Hepatocyte (in vitro differentiated cells): Measurements from ENCODE around the gene RNF130. TPM values are rescaled to one million over a fixed set of nuclear protein-coding genes. Genes with fewer than 3 reads are reported as not detected.
"Not testable (repeated sequence)": the region's sequence is repeated elsewhere in the genome, so short reads cannot be mapped to it uniquely, and the experiment has no call there.

ENCODE experiments used
- DNase-seq: peaks from one replicate; pipeline ENCODE4 v3.0.0-alpha.2; 2016; ENCODE audit warnings: low spot score
- H2AFZ ChIP-seq: fragments of 200-600 bp; sonication (generic); 2 replicates; pipeline ENCODE4 v1.6.0; 2016; ENCODE audit warnings: antibody characterized with exemption, mild to moderate bottlenecking
- H3K27ac ChIP-seq: fragments of 200-600 bp; sonication (generic); 2 replicates; pipeline ENCODE4 v1.5.1; 2016; ENCODE audit warnings: mild to moderate bottlenecking
- H3K27me3 ChIP-seq: fragments of 200-600 bp; sonication (generic); 2 replicates; pipeline ENCODE4 v1.6.1; 2016
- H3K36me3 ChIP-seq: fragments of 200-600 bp; sonication (generic); replicated peaks from 2 replicates; pipeline ENCODE4 v1.5.1; 2016; ENCODE audit warnings: low read depth; ENCODE audit not compliant: insufficient read depth
- H3K4me1 ChIP-seq: fragments of 200-600 bp; sonication (generic); 2 replicates; pipeline ENCODE4 v1.5.1; 2016; ENCODE audit warnings: mild to moderate bottlenecking, moderate library complexity; ENCODE audit not compliant: insufficient read depth
- H3K4me2 ChIP-seq: fragments of 200-600 bp; sonication (generic); 2 replicates; pipeline ENCODE4 v1.6.0; 2016
- H3K4me3 ChIP-seq: fragments of 200-600 bp; sonication (generic); 2 replicates; pipeline ENCODE4 v1.5.1; 2016; ENCODE audit warnings: mild to moderate bottlenecking
- H3K79me2 ChIP-seq: fragments of 200-600 bp; sonication (generic); 2 replicates; pipeline ENCODE4 v1.6.0; 2017; ENCODE audit warnings: mild to moderate bottlenecking
- H3K9me2 ChIP-seq: fragments of 200-600 bp; sonication (generic); replicated peaks from 2 replicates; pipeline ENCODE4 v1.6.0; 2017; ENCODE audit warnings: mild to moderate bottlenecking; ENCODE audit not compliant: insufficient read depth
- H3K9me3 ChIP-seq: fragments of 200-600 bp; sonication (generic); 2 replicates; pipeline ENCODE4 v1.5.1; 2016; ENCODE audit warnings: low read depth, mild to moderate bottlenecking
- H4K20me1 ChIP-seq: fragments of 200-600 bp; sonication (generic); 2 replicates; pipeline ENCODE4 v1.6.0; 2016; ENCODE audit warnings: mild to moderate bottlenecking; ENCODE audit not compliant: insufficient read depth, poor library complexity, severe bottlenecking
- EZH2 ChIP-seq: fragments of 200-600 bp; sonication (generic); IDR thresholded peaks from 2 replicates; pipeline ENCODE4 v1.6.1; 2016; ENCODE audit warnings: antibody characterized with exemption, mild to moderate bottlenecking, borderline replicate concordance
- EZH2phosphoT487 ChIP-seq: fragments of 200-600 bp; sonication (generic); IDR thresholded peaks from one replicate; pipeline ENCODE4 v1.6.1; 2018; ENCODE audit warnings: antibody characterized with exemption, mild to moderate bottlenecking, low read depth, moderate library complexity; ENCODE audit not compliant: unreplicated experiment, severe bottlenecking
- WGBS: methylation state at CpG from one replicate; pipeline ENCODE4 v1.1.6; 2016; ENCODE audit warnings: low lambda C conversion rate; ENCODE audit errors: missing lambda C conversion rate; 5-methylcytosine and 5-hydroxymethylcytosine counted together
- polyA plus RNA-seq: library from polyadenylated mRNA; unstranded; fragments of >200 nt; fragmentation: Nextera tagmentation; extraction: Ambion mirVana; gene quantifications from 2 replicates; pipeline ENCODE4 v1.2.1, GENCODE V29; 2016
- total RNA-seq: library from RNA; depleted of rRNA; stranded (reverse); fragments of >200 nt; gene quantifications from 2 replicates; pipeline ENCODE4 v1.2.3, GENCODE V29; 2014
- TF ChIP-seq, protein P1 (sequence below): fragments of 200-600 bp; sonication (generic); IDR thresholded peaks from 2 replicates; pipeline ENCODE4 v1.5.1; 2016; ENCODE audit warnings: antibody characterized with exemption, mild to moderate bottlenecking; ENCODE audit not compliant: poor library complexity

Gene RNF130
- total and polyA plus RNA-seq, 2 experiments from 2014 or later, result 42.4 to 64.9 TPM

DNA sequence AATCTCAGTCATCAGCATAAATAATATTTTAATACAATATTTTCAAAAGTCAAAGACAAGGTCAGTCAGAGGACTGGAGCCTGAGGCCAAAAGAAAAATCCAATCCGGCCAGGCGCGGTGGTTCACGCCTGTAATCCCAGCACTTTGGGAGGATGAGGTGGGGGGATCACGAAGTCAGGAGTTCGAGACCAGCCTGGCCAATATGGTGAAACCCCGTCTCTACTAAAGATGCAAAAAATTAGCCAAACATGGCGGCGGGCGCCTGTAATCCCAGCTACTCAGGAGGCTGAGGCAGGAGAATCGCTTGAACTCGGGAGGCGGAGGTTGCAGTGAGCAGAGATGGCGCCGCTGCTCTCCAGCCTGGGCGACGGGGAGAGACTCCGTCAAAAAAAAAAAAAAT lies 18.1 kb upstream of the RNF130 start:
- H2AFZ ChIP-seq, result peak overlapping the region; percentile 93
- H4K20me1 ChIP-seq, H3K9me3 ChIP-seq, H3K4me3 ChIP-seq, H3K27me3 ChIP-seq, H3K9me2 ChIP-seq, H3K79me2 ChIP-seq, H3K4me1 ChIP-seq, DNase-seq, H3K36me3 ChIP-seq: not testable (repeated sequence)
- peak overlapping the region; percentile 82 for H3K27ac ChIP-seq
- WGBS, result 54% methylated on average over 17 of the region's 18 CpGs
- peak overlapping the region; percentile 77 for H3K4me2 ChIP-seq
- TF ChIP-seq EZH2, result peak; percentile 42

DNA sequence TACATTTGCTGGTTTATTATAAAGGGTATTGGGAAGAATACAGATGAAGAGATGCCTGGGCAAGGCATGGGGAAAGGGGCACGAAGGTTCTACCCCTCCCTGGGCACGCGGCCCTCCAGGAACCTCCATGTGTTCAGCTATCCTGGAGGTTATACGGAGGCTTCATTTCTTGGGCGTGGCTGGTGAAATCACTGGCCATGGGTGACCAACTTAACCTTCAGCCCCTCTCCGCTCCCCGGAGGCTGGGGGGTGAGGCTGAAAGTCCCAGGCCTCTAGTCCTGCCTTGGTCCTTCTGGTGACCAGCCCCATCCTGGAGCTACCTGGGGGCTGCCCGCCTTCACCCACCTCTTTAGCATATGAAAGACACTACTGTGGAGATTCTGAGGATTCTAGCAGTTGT lies 17.0 kb upstream of the RNF130 start:
- H3K9me3 ChIP-seq, result no peaks in the 10 kb centered on the region
- no peak for DNase-seq
- no peaks in the 10 kb centered on the region for H3K36me3 ChIP-seq
- H3K27ac ChIP-seq, result no peak overlapping the region
- 95% methylated on average over 8 of the region's 8 CpGs for WGBS
- no peaks in the 10 kb centered on the region for H3K79me2 ChIP-seq
- H4K20me1 ChIP-seq, result no peaks in the 10 kb centered on the region
- no peak overlapping the region for H3K4me2 ChIP-seq
- TF ChIP-seq EZH2phosphoT487 (no peak), EZH2 (no peak)
- TF ChIP-seq, protein P1, sequence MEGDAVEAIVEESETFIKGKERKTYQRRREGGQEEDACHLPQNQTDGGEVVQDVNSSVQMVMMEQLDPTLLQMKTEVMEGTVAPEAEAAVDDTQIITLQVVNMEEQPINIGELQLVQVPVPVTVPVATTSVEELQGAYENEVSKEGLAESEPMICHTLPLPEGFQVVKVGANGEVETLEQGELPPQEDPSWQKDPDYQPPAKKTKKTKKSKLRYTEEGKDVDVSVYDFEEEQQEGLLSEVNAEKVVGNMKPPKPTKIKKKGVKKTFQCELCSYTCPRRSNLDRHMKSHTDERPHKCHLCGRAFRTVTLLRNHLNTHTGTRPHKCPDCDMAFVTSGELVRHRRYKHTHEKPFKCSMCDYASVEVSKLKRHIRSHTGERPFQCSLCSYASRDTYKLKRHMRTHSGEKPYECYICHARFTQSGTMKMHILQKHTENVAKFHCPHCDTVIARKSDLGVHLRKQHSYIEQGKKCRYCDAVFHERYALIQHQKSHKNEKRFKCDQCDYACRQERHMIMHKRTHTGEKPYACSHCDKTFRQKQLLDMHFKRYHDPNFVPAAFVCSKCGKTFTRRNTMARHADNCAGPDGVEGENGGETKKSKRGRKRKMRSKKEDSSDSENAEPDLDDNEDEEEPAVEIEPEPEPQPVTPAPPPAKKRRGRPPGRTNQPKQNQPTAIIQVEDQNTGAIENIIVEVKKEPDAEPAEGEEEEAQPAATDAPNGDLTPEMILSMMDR, result no peak
- no peaks in the 10 kb centered on the region for H3K9me2 ChIP-seq
- no peaks in the 10 kb centered on the region for H3K4me1 ChIP-seq
- H2AFZ ChIP-seq, result no peak overlapping the region
- H3K4me3 ChIP-seq, result no peak overlapping the region
- H3K27me3 ChIP-seq, result no peaks in the 10 kb centered on the region

GRCh38 chr5:180086816-180087399 lies 15.3 kb upstream of the RNF130 start:
- Histone ChIP-seq H3K4me2 (no peak overlapping the region), H4K20me1 (no peaks in the 10 kb centered on the region), H3K9me2 (no peaks in the 10 kb centered on the region), H3K27me3 (no peaks in the 10 kb centered on the region), H3K36me3 (no peaks in the 10 kb centered on the region), H3K9me3 (no peaks in the 10 kb centered on the region), H3K4me1 (no peaks in the 10 kb centered on the region), H3K79me2 (no peaks in the 10 kb centered on the region), H2AFZ (no peak overlapping the region), H3K4me3 (no peak overlapping the region), H3K27ac (no peak overlapping the region)
- WGBS, result 87% methylated on average over 11 of the region's 11 CpGs
- TF ChIP-seq, protein P1, result no peak
- TF ChIP-seq EZH2phosphoT487 (no peak), EZH2 (no peak)
- DNase-seq, result no peak

DNA sequence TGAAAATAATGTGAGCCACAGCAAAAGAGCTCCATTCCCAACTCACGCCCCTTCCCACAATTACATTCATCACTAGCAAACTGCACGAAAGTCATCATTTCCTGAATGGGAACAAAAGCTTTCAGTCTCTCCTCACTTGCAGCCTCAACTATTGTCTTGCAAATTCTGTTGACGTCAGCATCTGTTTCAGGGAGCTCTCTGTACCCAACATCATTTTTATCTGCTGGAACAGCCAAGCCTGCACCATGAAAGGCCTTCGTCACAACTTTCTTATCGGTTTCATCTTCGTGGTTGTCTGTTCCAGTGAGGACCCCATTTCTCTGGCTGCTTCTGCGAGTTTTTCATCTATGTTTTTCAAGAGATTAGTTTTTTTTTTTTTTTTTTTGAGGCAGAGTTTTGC lies 14.3 kb upstream of the RNF130 start:
- no peaks in the 10 kb centered on the region for H3K4me1 ChIP-seq
- TF ChIP-seq EZH2phosphoT487 (no peak), EZH2 (no peak)
- TF ChIP-seq, protein P1, result no peak
- WGBS, result 61% methylated on average over 7 of the region's 7 CpGs

More for the DNA sequence above, 14.3 kb upstream of the RNF130 start:
- no peaks in the 10 kb centered on the region for H4K20me1 ChIP-seq
- no peaks in the 10 kb centered on the region for H3K36me3 ChIP-seq
- no peaks in the 10 kb centered on the region for H3K9me3 ChIP-seq
- H3K4me2 ChIP-seq, result no peak overlapping the region
- no peak for DNase-seq
- no peaks in the 10 kb centered on the region for H3K79me2 ChIP-seq
- no peak overlapping the region for H2AFZ ChIP-seq
- no peaks in the 10 kb centered on the region for H3K9me2 ChIP-seq
- H3K27me3 ChIP-seq, result no peaks in the 10 kb centered on the region
- H3K4me3 ChIP-seq, result no peak overlapping the region
- H3K27ac ChIP-seq, result no peak overlapping the region
